NT2/D1 (cell line): Measurements from ENCODE around the gene ARL4D.

ENCODE experiments used
- DNase-seq: peaks from one replicate; pipeline ENCODE4 v3.0.0-alpha.2; 2011; ENCODE audit warnings: low read depth, low spot score
- H3K27me3 ChIP-seq: 2 replicates; pipeline ENCODE4 v1.6.0; 2011; ENCODE audit warnings: mild to moderate bottlenecking; ENCODE audit not compliant: insufficient read length, insufficient read depth
- H3K36me3 ChIP-seq: 2 replicates; pipeline ENCODE4 v1.6.1; 2011; ENCODE audit warnings: mild to moderate bottlenecking, low read length, mixed read lengths; ENCODE audit not compliant: insufficient read depth, insufficient read length
- H3K4me1 ChIP-seq: 2 replicates; pipeline ENCODE4 v1.5.1; 2011; ENCODE audit not compliant: insufficient read depth, insufficient read length
- H3K4me3 ChIP-seq: 2 replicates; pipeline ENCODE4 v1.5.1; 2011; ENCODE audit warnings: low read depth; ENCODE audit not compliant: insufficient read length
- H3K9ac ChIP-seq: 2 replicates; pipeline ENCODE4 v1.6.0; 2011; ENCODE audit warnings: low read depth; ENCODE audit not compliant: insufficient read length
- H3K9me3 ChIP-seq: 2 replicates; pipeline ENCODE4 v1.5.1; 2011; ENCODE audit warnings: mild to moderate bottlenecking, low read length; ENCODE audit not compliant: insufficient read depth
- SUZ12 ChIP-seq: IDR thresholded peaks from 2 replicates; pipeline ENCODE4 v1.6.1; 2011; ENCODE audit not compliant: insufficient read length, insufficient read depth; ENCODE audit errors: extremely low read depth
- YY1 ChIP-seq: IDR thresholded peaks from 2 replicates; pipeline ENCODE4 v1.6.1; 2011; ENCODE audit not compliant: insufficient read length, insufficient read depth
- ZNF274 ChIP-seq: IDR thresholded peaks from 2 replicates; pipeline ENCODE4 v1.6.1; 2011; ENCODE audit warnings: mild to moderate bottlenecking, low read depth, low read length

Gene ARL4D

DNA sequence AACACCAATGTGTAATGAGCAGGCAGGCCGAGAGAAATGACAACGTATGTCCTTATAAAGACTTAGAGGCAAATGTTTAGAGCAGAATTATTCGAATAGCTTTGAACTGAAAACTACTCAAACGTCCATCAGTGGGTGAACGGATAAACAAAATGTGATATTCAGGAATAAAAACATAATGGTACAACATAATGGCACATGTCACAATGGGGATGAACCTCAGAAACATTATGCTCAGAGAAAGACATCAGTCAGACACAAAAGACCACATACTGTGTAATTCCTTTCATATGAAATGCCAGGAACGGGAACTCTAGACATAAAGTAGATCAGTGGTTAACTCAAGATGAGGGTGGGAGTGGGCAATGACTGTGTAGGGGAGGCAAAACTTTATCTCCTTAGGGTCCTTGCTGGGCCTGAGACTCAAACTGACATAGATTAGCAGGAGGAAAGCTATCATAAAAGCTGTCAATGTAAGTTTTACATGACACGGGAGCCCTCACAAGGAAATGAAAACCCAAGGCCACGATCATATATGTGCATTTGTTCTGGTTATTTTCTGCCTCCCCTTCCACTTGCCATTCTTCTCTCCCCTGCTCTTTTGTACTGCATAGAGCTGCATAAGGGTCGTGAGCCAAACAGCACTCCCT is 14.8 kb upstream of the ARL4D start:
- H3K9ac ChIP-seq: no peak overlapping the region
- H3K27me3 ChIP-seq: no peaks in the 10 kb centered on the region
- no peak for DNase-seq
- H3K4me1 ChIP-seq: peaks cover 2% of the 10 kb centered on the region
- no peak overlapping the region for H3K4me3 ChIP-seq
- no peaks in the 10 kb centered on the region for H3K36me3 ChIP-seq
- TF ChIP-seq YY1 (no peak), SUZ12 (no peak)
- peaks cover 27% of the 10 kb centered on the region for H3K9me3 ChIP-seq

DNA sequence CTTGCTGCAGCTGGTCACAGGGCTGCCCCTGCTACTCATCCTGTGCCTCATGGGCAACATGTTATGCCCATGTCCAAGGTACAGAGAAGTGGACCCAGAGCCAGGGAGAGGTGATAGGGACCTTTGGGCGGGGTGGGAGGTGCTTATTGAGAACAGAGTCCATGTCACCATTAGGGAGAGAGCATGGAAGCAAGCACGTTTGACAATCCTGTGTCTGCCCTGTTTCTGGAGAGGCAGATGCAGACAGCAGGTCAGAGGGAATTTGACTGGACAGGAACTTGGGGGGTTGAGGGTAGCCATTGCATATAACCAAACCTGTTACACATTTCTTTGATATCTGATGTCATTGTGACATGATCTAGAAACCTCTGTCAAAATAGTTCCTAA is 14.3 kb upstream of the ARL4D start:
- H3K9me3 ChIP-seq: peaks cover 22% of the 10 kb centered on the region
- H3K27me3 ChIP-seq: no peaks in the 10 kb centered on the region
- peaks cover 2% of the 10 kb centered on the region for H3K4me1 ChIP-seq
- TF ChIP-seq ZNF274 (no peak), SUZ12 (no peak), YY1 (no peak)
- H3K4me3 ChIP-seq: no peak overlapping the region
- H3K36me3 ChIP-seq: no peaks in the 10 kb centered on the region
- DNase-seq: no peak
- H3K9ac ChIP-seq: no peak overlapping the region

DNA sequence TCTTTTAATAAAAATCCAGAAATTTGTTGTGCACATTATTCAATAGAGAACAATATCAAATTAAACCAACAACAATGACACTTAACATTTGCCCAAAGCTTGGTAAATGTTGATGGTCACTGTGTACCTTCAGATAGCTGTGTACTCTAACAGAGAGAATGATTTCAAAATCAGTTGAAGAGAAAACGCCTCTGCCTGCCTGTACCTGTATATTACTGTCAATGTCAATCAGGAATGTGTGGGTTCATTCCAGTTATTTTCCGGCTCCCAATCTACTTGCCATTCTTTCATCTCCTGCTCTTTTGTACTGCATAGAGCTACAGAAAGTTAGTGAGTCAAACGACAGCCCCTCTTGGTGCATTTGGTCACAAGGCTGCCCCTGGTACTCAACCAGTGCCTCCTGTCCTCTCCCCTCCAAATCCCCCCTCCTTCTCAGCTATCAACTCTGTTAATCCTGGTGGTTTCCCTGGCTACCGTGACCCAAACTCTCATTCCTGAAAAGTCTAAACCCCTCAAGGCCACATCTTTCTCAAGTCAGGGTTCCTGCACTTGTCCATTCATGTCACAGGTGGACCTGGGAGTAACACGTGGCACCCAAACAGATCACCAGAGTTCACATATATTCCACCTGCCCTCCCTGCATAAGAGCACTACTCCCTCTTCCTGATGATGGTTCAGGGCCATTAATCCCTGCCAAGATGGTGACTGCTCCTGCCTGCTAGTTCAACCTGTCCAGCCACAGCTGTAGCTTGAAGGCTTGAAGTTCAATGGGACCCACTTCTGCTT is 13.6 kb upstream of the ARL4D start:
- Histone ChIP-seq H3K9ac (no peak overlapping the region), H3K27me3 (no peaks in the 10 kb centered on the region), H3K9me3 (peaks cover 14% of the 10 kb centered on the region), H3K4me3 (no peak overlapping the region), H3K36me3 (no peaks in the 10 kb centered on the region), H3K4me1 (peaks cover 2% of the 10 kb centered on the region)
- no peak for DNase-seq
- TF ChIP-seq ZNF274: no peak
- no peak for TF ChIP-seq YY1
- TF ChIP-seq SUZ12: no peak

DNA sequence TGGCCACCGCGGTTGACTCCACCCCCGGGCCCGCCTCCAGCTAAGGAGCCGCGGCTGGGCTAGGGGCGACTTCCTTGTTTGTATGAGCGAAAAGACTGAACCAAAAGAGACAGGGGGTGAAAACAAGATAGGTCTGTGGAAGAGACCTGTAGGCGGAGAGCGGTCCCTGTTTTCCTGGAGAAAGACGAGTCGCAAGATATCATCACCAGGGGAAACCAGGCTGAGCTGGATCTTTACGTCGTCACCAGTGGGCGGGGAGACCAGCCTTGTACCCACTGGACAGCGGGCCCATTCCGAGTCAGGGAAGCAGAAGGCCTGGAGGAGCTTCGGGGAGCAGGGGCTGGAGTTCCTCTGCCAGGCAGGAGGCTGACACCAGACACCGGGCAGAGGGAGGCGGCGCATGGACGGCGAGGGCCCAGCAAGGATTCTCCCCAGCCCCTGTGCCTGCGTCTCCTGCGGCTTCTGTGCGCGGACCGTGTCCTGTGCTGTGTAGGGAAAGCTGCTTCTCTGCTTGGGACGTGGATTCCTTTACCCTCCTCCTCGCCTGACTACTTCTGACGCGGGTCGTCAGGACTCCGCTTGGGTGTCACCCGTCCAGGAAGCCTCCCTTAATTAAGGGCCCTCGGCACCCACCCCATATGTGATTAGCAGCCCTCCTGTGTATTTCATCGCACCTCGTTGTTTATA is 10.3 kb upstream of the ARL4D start:
- no peaks in the 10 kb centered on the region for H3K9me3 ChIP-seq
- peak overlapping the region; percentile 86 for H3K9ac ChIP-seq
- no peaks in the 10 kb centered on the region for H3K36me3 ChIP-seq
- H3K4me3 ChIP-seq: peak overlapping the region; percentile 72
- H3K4me1 ChIP-seq: peaks cover 2% of the 10 kb centered on the region
- DNase-seq: peak; percentile 70
- H3K27me3 ChIP-seq: no peaks in the 10 kb centered on the region
- TF ChIP-seq ZNF274 (no peak), YY1 (no peak), SUZ12 (no peak)

DNA sequence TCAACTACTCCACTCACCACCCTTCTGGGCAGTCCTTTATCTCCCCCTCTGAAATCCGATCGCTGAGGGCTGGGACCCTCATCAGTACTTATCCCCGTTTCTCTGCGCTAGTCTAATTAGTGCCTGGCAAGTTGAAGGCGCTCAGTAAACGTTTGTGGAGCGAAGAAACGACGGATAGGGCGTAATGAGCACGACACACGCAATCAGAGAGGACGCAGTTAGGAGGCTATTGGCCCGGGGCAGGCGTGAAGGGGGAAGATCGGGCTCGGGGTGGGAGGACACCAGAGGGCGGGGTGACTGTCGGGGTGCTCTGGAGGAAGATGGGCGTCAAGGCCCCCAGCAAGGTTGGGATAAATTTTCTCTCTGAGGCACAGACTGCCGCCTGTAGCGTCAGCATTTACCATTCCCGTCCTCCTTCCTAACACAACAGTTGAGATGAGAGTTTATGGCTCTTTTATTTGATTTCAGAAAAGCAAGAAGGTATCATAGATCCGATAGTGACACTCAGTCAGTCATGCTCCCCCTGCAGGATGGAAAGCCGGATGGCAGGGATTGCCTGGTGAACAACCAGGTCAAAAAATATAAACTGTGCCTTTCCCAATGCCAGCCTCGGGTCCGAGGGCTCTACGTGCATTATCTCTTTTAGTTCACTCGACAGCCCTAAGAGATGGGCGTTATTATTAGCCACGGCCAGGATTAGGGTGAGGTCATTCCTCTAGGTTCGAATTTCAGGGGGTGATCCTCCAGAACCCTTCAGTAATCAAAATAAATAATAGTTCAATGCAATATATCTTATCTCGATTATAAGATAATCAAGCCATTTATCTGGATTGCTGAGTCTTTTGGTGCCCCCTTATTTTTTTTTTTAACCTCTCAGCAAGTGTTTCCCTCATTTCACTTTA is 9.5 kb upstream of the ARL4D start:
- no peaks in the 10 kb centered on the region for H3K9me3 ChIP-seq
- peak overlapping the region; percentile 72 for H3K4me3 ChIP-seq
- TF ChIP-seq ZNF274 (no peak), SUZ12 (no peak), YY1 (no peak)
- peak overlapping the region; percentile 86 for H3K9ac ChIP-seq
- no peak for DNase-seq
- H3K4me1 ChIP-seq: peaks cover 2% of the 10 kb centered on the region
- no peaks in the 10 kb centered on the region for H3K27me3 ChIP-seq
- no peaks in the 10 kb centered on the region for H3K36me3 ChIP-seq

DNA sequence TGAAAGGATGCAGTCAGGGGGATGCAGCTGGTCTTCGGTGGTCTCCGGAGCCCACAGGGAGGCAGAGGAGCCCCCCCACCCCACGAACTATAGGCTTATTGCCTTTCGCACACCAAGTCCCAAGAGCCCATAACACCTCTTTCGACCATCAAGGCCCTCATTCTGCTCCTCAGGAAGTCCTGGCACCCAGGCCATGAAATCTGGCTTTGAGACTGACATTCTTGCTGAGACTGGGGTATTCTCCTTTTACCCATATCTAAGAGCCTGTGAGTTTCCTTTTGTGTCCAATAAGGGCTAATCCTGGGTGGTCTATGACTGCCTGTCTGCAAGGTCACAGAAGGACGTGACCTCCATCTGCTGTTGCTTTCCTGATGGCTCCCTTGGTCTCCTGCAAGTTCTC is 6.4 kb upstream of the ARL4D start:
- Histone ChIP-seq H3K9me3 (no peaks in the 10 kb centered on the region), H3K27me3 (no peaks in the 10 kb centered on the region), H3K4me3 (no peak overlapping the region), H3K36me3 (no peaks in the 10 kb centered on the region), H3K9ac (no peak overlapping the region), H3K4me1 (no peaks in the 10 kb centered on the region)
- no peak for DNase-seq
- TF ChIP-seq SUZ12: no peak
- TF ChIP-seq YY1: no peak
- TF ChIP-seq ZNF274: no peak
